Activated CD8-positive, alpha-beta memory T cell treated with anti-CD3 and anti-CD28 coated beads for 36 hours (primary cell): Measurements from ENCODE around the gene CNP. TPM values are rescaled to one million over a fixed set of nuclear protein-coding genes. Genes with fewer than 3 reads are reported as not detected.

ENCODE experiments used
- CTCF ChIA-PET: fragments of 350-600 bp; sonication (Branson Sonifier 250); formaldehyde crosslinking; loops from one replicate; lab custom pipeline; 2021; ENCODE audit warnings: antibody characterized with exemption; lab: Charles Lee
- POLR2A ChIA-PET: fragments of 350-600 bp; sonication (Branson Sonifier 250); formaldehyde crosslinking; loops from one replicate; lab custom pipeline; 2021; ENCODE audit warnings: antibody characterized with exemption; lab: Charles Lee
- total RNA-seq, 2 experiments: library from RNA; stranded (reverse); gene quantifications; one replicate each; pipeline ENCODE4 v1.2.3, GENCODE V29; 2021

Gene CNP
- total RNA-seq, 2 experiments from 2014 or later = 66.8 to 67.6 TPM

DNA sequence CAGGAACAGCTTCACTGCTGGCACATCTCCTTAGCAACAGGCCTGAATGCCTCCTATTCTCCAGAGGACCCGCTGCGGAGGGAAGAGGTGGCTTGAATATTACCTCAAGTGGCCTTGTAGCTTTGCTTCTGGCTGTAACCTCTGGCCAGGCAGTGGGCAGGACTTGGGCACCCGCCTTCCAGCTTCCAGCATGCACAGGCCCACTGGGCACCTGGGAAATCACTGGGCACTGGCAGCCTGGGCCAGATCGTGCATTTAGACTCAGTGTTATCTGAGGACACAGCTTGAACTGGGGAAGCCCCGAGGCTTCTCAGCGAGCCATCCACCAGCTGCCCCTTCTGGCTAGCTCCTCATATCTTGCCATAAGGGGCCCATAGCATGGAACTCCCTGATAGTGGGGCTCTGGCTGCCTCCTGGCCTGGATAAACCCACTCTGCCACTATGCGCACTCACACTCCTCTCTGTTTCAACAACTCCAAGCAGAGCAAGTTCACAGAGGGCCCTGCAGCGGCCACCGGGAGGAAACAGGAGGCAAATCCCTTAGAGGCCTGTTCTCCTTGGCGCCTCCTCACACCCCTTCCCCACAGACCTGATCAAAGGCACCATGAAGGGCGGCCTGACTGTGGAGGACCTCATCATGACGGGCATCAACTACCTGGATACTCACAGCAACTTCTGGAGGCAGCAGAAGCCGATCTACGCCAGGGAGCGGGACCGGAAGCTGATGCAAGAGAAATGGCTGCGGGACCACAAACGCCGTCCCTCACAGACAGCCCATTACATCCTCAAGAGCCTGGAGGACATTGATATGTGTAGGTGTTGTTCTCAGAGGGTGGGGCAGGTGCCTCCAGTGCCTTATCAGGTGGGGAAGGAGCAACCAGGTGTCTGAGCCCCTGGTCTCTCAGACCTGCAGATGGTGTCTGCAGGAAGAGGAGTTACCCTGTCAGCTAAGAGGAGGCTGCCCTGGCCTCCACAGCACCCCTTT, 28.3 kb upstream of the CNP start:
- ChIA-PET CTCF (interaction anchor here (0.5 to 1.7 kb wide), 3 partner anchors 8 to 10 kb away, joined by 3 to 6 read pairs (median 3); partner anchors contain the start of gene ODAD4), POLR2A (no interaction called here)

DNA sequence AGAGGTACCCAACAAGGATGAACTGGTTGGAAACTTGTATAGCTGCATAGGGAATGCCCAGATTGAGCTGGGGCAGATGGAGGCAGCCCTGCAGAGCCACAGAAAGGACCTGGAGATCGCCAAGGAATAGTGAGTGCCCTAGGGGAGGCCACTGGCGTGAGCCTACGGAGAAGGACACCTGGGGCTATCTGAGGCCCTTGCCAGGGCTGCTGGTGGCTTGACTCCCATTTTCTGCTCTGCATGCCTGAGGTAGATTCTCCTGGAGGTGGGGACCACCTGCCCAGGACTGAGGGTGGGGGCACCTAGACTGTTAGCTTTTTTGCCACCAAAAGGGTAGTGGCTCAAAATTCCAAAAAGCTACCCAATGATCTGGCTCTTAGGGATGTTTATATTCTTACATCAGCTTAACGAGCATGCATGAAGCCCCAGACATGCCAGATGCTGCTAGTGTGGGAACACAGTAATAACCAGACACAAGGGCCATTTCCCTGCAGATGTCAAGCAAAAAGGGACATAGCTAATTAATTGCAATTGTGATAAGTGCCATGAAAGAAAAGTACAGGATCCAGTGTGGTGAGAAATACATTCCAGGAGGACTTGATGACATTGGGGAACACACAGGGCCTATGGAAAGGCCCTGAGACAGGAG, 27.4 kb upstream of the CNP start:
- ChIA-PET POLR2A (no interaction called here), CTCF (interaction anchor here (1.7 kb wide), 1 partner anchor 9 kb away, joined by 3 read pairs; the partner anchor contains the start of gene ODAD4)

DNA sequence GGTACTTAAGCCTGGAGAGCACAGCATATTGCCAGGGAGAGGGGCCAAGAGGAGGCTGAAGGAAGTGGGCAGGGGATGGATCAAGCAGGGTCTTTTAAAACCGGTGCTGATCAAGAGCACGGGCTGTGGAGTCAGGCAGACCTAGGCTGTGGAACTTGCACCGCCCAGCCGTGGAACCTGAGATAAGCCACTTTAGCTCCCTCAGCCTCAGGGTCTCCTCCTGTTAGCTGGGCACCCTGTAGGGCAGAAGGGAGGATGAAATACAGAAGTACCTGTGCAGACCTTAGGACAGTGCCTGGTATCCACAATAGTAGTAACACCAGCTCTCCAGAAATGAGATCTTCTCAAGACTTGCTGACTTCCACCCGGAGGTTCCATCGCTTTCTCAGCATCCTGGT, 26.9 kb upstream of the CNP start:
- CTCF ChIA-PET = interaction anchor here (1.7 kb wide), 1 partner anchor 9 kb away, joined by 3 read pairs; the partner anchor contains the start of gene ODAD4

DNA sequence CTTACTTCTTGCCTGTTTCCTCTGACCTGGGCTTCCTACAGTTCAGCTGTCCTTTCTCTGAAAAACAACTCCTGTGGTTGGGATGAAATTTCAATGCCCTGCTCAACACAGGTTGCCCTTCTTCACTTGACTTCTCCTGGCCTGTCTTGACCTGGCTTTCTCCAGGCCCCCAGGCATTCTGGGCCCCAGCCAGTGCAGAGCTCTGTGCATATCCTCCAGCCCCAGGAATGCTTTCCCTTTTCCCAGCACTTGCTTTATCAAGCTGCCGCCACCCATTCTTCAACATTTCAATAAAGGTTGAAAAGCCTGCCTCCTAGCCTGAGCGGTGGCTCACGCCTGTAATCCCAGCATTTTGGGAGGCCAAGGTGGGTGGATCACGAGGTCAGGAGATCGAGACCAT, 25.4 kb upstream of the CNP start:
- ChIA-PET CTCF (interaction anchor here (1.2 kb wide), 1 partner anchor 22 kb away, joined by 3 read pairs; no protein-coding TSS in a partner anchor), POLR2A (no interaction called here)

More for the DNA sequence above, 26.9 kb upstream of the CNP start:
- POLR2A ChIA-PET = no interaction called here

DNA sequence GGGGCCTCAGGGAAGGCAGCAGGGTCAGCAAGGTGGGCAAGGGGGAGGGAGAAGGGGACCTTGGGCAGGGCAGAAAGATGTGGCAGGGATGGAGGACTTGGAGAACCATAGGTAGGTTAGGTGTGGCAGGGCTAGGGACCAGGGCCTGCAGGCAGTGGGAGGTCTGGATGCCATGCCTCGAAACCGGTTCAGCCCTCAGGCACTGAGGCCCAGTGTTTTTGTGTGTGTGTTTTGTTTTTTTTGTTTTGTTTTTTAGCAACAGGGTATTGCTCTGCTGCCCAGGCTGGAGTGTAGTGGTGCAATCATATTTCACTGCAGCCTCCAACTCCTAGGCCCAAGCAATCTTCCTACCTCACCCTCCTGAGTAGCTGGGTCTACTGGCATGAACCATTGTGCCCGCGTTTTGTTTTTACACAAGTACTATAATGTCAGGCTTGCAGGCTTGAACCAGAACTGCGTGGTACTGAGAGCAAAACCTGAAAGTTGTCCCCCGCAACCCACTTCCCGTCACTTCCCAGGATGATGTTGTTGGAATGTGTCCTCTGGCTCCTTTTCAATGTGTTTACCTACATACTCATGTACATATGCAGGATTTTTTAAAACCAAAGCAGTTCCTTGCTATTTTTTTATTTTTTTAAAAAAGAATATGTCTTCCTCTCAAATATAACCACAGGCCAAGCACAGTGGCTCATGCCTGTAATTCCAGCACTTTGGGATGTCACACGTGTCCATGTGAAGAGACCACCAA, 23.8 kb upstream of the CNP start:
- ChIA-PET CTCF (no interaction called here), POLR2A (interaction anchor here (0.5 kb wide), 1 partner anchor 1587 kb away, joined by 3 read pairs; no protein-coding TSS in a partner anchor)

DNA sequence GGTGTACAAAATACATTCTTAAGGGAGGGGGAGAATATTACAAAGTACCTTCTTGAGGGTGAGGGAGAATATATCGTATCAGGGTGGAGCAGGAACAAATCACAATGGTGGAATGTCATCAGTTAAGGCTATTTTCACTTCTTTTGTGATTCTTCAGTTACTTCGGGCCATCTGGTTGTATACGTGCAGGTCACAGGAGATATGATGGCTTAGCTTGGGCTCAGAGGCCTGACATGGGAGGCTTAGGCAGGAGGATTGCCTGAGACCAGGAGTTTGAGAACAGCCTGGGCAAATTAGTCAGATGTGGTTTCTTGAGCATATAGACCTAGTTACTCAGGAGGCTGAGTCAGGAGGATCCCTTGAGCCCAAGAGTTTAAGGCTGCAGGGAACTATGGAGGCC, 23.1 kb upstream of the CNP start:
- POLR2A ChIA-PET = interaction anchor here (0.5 kb wide), 1 partner anchor 1587 kb away, joined by 3 read pairs; no protein-coding TSS in a partner anchor

DNA sequence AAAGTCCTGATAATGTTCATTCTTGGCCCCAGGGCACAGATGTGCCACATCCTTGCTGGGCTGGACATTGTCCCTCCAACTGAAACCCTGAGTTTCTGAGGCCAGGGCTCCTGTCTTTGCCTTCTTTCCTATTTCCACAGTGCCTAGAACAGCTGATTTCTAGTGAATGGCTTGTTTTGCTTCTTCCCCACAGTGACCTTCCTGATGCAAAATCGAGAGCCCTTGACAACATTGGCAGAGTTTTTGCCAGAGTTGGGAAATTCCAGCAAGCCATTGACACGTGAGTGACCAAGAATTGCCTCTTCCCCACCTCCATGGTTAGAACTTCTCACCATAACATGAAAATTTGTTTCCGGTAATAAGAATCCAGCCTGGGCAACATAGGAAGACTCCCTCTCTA, 21.7 kb upstream of the CNP start:
- POLR2A ChIA-PET = no interaction called here

More for the DNA sequence above, 23.1 kb upstream of the CNP start:
- CTCF ChIA-PET = no interaction called here

DNA sequence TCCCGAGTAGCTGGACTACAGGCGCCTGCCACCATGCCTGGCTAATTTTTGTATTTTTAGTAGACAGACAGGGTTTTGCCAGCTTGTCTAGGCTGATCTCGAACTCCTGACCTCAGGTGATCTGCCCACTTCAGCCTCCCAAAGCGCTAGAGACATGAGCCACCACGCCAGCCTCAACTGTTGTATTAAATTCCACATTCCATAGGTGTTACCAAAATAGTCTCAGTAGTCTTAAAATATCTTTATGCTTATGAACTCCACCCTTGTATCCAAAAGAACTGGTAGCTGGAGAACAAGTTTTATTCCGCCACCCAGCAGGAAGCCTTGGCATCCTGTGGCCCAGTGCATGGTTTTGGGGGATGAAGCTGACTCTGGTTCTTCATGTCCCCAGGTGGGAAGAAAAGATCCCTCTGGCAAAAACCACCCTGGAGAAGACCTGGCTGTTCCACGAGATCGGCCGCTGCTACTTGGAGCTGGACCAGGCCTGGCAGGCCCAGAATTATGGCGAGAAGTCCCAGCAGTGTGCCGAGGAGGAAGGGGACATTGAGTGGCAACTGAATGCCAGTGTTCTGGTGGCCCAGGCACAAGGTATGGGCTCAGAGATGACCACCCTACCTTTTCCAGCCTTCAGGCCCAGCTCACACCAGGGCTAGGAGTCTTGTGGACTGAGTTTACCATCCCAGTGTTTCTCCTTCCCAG, 17.7 kb upstream of the CNP start:
- ChIA-PET POLR2A (interaction anchor here (0.7 kb wide), 1 partner anchor 21 kb away, joined by 8 read pairs; no protein-coding TSS in a partner anchor), CTCF (no interaction called here)

More for the DNA sequence above, 21.7 kb upstream of the CNP start:
- CTCF ChIA-PET = no interaction called here

DNA sequence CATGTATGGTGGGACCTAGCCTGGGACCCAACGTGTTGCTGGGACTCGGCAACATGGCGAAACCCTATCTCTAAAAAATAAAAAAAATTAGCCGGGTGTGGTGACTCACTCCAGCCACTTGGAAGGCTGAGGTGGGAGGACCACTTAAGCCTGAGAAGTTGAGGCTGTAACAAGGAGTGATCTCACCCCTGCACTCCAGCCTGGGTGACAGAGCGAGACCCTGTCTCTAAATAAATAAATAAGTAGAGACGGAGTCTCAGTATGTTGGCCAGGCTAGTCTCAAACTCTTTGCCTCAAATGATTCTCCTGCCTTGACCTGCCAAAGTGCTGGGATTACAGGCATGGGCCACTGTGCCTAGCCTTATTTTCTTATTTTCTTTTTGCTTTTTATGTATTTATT, 10.1 kb upstream of the CNP start:
- ChIA-PET CTCF (interaction anchor here (1.8 kb wide), 1 partner anchor 11 kb away, joined by 5 read pairs; no protein-coding TSS in a partner anchor), POLR2A (no interaction called here)

DNA sequence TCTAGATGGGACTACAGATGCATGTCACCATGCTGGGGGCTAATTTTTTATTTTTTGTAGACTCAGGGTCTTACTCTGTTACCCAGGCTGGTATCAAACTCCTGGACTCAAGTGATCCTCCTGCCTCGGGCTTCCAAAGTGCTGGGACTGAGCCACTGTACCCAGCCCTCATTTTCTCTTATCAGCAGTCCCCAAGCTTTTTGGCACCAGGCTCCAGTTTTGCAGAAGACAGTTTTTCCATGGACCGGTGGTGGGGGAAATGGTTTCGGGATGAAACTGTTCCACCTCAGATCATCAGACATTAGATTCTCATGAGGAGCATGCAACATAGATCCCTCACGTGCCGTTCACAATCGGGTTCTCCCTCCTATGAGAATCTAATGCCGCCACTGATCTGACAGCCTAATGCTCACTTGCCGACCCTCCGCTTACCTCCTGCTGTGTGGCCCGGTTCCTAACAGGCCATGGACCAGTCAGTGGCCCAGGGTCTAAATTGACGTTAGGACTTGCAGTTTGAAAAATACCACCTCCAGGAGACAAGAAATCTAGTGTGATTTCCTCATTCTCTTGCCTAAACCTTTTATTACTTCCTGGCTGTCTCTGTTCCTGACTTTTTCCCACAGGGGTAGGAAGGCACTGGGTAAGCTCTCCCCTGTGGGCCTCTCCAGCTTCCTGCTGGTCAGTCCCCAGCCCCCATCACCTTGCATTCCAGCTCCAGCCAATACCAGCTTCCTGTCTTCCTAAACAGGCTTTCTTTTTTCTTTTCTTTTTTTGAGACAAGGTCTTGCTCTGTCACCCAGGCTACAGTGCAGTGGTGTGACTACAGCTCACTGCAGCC, 9.3 kb upstream of the CNP start:
- POLR2A ChIA-PET = no interaction called here
- CTCF ChIA-PET = interaction anchor here (1.1 to 1.8 kb wide), 2 partner anchors 9 to 11 kb away, joined by 3 to 5 read pairs; no protein-coding TSS in a partner anchor

DNA sequence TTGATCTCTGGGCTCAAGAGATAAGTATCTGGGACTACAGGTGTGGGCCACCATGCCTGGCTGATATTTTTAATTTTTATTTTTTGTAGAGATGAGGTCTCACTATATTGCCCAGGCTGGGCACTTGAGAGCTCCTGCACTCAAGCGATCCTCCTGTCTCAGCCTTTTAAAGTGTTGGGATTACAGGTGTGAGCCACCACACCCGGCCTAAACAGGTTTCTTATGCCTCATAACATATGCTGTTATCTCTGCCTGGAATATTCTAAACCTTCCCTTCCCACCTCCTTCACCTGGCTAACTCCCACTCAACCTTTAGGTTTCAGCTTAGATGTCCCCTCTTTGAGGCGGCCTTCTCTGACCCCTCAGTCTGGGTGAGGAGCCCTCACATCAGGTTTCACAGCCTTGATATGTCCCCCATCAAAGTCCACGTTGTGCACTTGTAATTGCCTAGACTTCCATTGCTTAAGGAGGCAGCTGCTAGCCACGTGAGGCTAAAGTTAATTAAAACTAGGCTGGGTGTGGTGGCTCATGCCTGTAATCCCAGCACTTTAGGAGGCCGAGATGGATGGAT, 8.6 kb upstream of the CNP start:
- CTCF ChIA-PET = interaction anchor here (1.1 to 1.8 kb wide), 2 partner anchors 8 to 12 kb away, joined by 3 to 5 read pairs; no protein-coding TSS in a partner anchor
- POLR2A ChIA-PET = no interaction called here

DNA sequence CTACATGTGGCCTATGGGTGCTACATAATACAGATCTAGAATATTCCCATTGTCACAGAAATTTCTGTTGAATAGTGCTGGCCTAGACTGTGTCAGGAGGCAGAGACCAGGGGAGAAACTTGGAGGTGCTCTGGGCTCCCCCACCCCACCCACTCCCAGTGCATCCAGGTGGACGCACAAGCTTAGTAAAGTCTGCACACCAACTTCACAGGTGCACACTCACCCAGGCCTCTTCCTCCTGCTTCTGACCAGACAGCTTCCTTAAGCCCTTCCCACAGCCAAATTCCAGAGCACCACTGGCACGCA, 7.6 kb upstream of the CNP start:
- ChIA-PET CTCF (interaction anchor here (0.5 to 0.6 kb wide), 2 partner anchors 159 to 162 kb away, joined by 3 to 4 read pairs; no protein-coding TSS in a partner anchor), POLR2A (no interaction called here)

DNA sequence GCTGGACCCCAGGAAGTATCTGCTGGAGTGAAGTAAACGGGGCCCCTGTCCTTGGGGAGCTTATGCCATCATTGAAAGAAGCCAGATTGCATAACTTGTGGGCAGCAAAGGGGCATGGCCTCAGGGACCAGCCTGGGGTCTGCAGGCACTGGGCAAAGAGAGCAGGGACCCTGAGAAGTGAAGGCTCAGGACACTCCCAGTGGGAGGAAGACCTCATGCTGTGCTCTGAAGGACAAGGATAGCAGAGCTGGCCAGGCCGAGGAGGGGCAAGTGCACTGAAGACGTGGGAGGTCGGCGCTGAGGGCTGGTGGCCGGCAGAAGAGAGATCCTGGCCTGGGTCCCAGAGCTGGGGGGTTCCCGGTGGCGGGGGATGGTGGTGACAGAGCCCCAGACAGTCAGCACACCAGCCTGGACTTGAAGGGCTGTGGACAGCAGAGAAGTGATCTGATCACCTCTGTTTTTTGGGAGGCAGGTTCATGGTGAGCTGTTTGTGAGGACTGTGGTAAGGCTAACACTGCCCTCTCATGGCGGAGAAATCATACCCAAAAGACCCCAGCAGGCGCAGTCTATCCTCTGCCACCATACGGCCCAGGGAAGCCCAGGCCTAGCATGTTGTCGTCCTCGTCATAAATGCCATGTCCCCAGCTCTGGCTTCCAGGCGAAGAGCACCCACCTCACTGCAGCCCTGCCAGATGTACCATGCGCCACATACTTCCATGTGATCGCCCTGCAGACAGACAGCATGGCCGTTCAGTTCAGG, 7.1 kb upstream of the CNP start:
- ChIA-PET POLR2A (no interaction called here), CTCF (interaction anchor here (0.6 to 1.0 kb wide), 3 partner anchors 9 to 163 kb away, joined by 3 to 4 read pairs (median 3); no protein-coding TSS in a partner anchor)

DNA sequence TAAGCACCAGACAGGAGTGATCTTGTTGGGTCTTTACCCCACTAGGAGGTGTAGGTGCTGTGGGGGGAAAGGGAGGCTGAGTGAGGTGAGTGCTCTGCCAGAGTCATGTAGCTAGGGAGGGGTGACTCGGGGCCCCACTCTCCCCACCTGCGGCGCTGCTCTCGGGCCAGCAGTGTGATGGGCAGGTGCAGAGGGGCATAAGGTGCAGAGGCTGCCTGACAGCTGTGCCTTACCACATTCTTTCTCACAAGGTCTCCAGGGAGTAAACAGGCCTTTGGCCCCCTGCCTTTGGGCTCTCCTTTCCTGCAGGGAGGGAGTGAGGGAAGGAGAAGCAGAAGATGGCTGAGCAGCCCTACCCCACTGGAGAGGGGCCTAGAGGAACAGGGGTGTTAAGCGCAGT, 4.5 kb upstream of the CNP start:
- CTCF ChIA-PET = interaction anchor here (0.6 to 2.4 kb wide), 5 partner anchors 26 to 153 kb away, joined by 4 to 7 read pairs (median 4); partner anchors contain the start of genes KLHL11 and ODAD4
- POLR2A ChIA-PET = no interaction called here

DNA sequence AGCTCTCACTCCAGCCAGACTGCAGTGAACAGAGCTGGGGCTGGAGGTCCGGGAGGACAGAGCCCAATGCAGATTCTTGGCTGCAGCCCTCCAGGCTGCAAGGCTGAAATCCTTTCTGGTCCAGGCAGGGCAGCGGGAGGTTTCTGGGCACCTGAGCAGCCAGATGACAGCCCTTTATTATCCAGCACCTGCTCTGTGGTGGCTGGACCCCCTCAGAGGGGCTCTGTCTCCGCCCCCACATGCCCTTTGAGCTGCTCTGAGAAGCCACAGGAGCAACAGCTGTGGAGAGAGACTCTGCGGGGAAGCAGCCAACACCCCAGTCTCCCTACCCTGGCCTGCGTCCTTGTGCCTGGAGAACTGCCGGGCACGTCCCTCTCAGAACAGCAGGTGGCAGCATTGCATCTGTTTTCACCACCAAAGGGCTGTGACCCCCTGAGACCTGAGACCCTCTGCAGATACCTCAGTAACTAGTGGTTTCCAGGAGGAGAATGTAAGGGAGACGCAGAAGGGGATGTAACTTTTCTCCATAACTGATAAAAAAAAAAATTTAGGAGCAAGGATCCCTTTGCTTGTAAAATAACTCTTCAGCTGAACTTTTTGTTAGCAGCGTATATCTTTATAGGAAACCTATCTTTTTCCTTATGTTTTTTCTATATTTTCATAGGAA, 3.7 kb upstream of the CNP start:
- ChIA-PET CTCF (interaction anchor here (0.6 to 3.6 kb wide), 14 partner anchors 21 to 152 kb away, joined by 3 to 16 read pairs (median 4); partner anchors contain the start of genes DNAJC7, KLHL11, NKIRAS2 and ODAD4), POLR2A (no interaction called here)
